IMR-90 (cell line): ENCODE measurements around the gene JAKMIP3. TPM values are rescaled to one million over a fixed set of nuclear protein-coding genes. Genes with fewer than 3 reads are reported as not detected.

ENCODE experiments used
- ATAC-seq: fragments of 200-7000 bp; cut with Tn5 transposase; 2 replicates; pipeline ENCODE4 v1.9.1; 2020; ENCODE audit warnings: low read depth, mild to moderate bottlenecking, moderate library complexity
- BruUV-seq: library from RNA; stranded (reverse); fragments of 400-500 nt; replicated peaks from 2 replicates; lab custom pipeline; 2021; lab: Mats Ljungman, UMichigan
- CTCF ChIA-PET: fragments of 300-600 bp; formaldehyde crosslinking; extraction: SDS; loops from one replicate; lab custom pipeline; 2021; ENCODE audit warnings: antibody characterized with exemption; lab: Yijun Ruan, JAX
- POLR2A ChIA-PET: fragments of 300-600 bp; sonication (Branson Sonifier 250); formaldehyde crosslinking; loops from one replicate; lab custom pipeline; 2022; ENCODE audit warnings: antibody characterized with exemption; ENCODE audit not compliant: unreplicated experiment; lab: Charles Lee
- DNase-seq: peaks from one replicate; pipeline ENCODE4 v3.0.0; 2013
- H2AFZ ChIP-seq: replicated peaks from 2 replicates; pipeline ENCODE3; 2013; ENCODE audit warnings: low read length, mild to moderate bottlenecking; ENCODE audit not compliant: poor library complexity
- H2AK5ac ChIP-seq: 2 replicates; pipeline ENCODE4 v1.6.1; 2013; ENCODE audit warnings: low read depth, low read length, inconsistent platforms
- H2AK9ac ChIP-seq: replicated peaks from 2 replicates; pipeline ENCODE3; 2013; ENCODE audit warnings: mild to moderate bottlenecking, low read depth, low read length, moderate library complexity; ENCODE audit not compliant: poor library complexity
- H2BK120ac ChIP-seq: 2 replicates; pipeline ENCODE4 v1.6.1; 2013; ENCODE audit warnings: low read depth, low read length, inconsistent platforms
- H2BK15ac ChIP-seq: 3 replicates; pipeline ENCODE4 v1.6.1; 2013; ENCODE audit warnings: low read depth, low read length, inconsistent platforms
- H2BK20ac ChIP-seq: 2 replicates; pipeline ENCODE4 v1.6.1; 2013; ENCODE audit warnings: low read depth, mild to moderate bottlenecking, inconsistent platforms, low read length, moderate library complexity
- H2BK5ac ChIP-seq: 2 replicates; pipeline ENCODE4 v1.6.1; 2013; ENCODE audit warnings: mild to moderate bottlenecking, low read depth, low read length, inconsistent platforms; ENCODE audit not compliant: poor library complexity, severe bottlenecking
- H3K14ac ChIP-seq: replicated peaks from 2 replicates; pipeline ENCODE4 v1.6.1; 2013; ENCODE audit warnings: low read depth, low read length, inconsistent platforms
- H3K18ac ChIP-seq: 2 replicates; pipeline ENCODE4 v1.6.1; 2013; ENCODE audit warnings: low read depth, low read length, control low read depth
- H3K23ac ChIP-seq: 2 replicates; pipeline ENCODE4 v1.6.1; 2013; ENCODE audit warnings: low read depth, low read length, inconsistent platforms
- H3K27ac ChIP-seq: 2 replicates; pipeline ENCODE4 v1.5.1; 2013; ENCODE audit warnings: mild to moderate bottlenecking, control low read depth, low read length; ENCODE audit not compliant: insufficient read depth
- H3K27me3 ChIP-seq: 2 replicates; pipeline ENCODE4 v1.6.1; 2013; ENCODE audit warnings: low read length; ENCODE audit not compliant: control insufficient read depth, insufficient read depth
- H3K36me3 ChIP-seq: 2 replicates; pipeline ENCODE4 v1.6.1; 2013; ENCODE audit warnings: low read length, mixed read lengths; ENCODE audit not compliant: control insufficient read depth, insufficient read depth
- H3K4ac ChIP-seq: 2 replicates; pipeline ENCODE4 v1.6.1; 2013; ENCODE audit warnings: low read depth, low read length, inconsistent platforms
- H3K4me1 ChIP-seq: 2 replicates; pipeline ENCODE4 v1.6.1; 2013; ENCODE audit warnings: low read length, mixed read lengths; ENCODE audit not compliant: control insufficient read depth, insufficient read depth
- H3K4me2 ChIP-seq: 2 replicates; pipeline ENCODE4 v1.6.1; 2013; ENCODE audit warnings: low read depth, mild to moderate bottlenecking, control low read depth, low read length, moderate library complexity
- H3K4me3 ChIP-seq: 2 replicates; pipeline ENCODE4 v1.5.1; 2013; ENCODE audit warnings: low read depth, mild to moderate bottlenecking, control low read depth, low read length, moderate library complexity; ENCODE audit not compliant: insufficient read depth
- H3K56ac ChIP-seq: 2 replicates; pipeline ENCODE4 v1.6.1; 2013; ENCODE audit warnings: low read length, inconsistent platforms; ENCODE audit not compliant: insufficient read depth; ENCODE audit errors: extremely low read depth
- H3K79me1 ChIP-seq, 2 experiments: 2 replicates each; pipeline ENCODE4 v1.6.1; 2013; ENCODE audit warnings: low read length in 2 of 2, inconsistent platforms in 1 of 2, low read depth in 1 of 2
- H3K9ac ChIP-seq: 2 replicates; pipeline ENCODE4 v1.6.1; 2013; ENCODE audit warnings: low read depth, low read length, control low read depth
- H3K9me1 ChIP-seq: 2 replicates; pipeline ENCODE4 v1.6.1; 2013; ENCODE audit warnings: low read length, inconsistent platforms; ENCODE audit not compliant: insufficient read depth
- H3K9me3 ChIP-seq: 2 replicates; pipeline ENCODE4 v1.6.1; 2013; ENCODE audit warnings: low read length; ENCODE audit not compliant: control insufficient read depth, insufficient read depth
- H4K20me1 ChIP-seq: 2 replicates; pipeline ENCODE4 v1.6.1; 2013; ENCODE audit warnings: low read length, inconsistent platforms; ENCODE audit not compliant: insufficient read depth
- H4K5ac ChIP-seq: 2 replicates; pipeline ENCODE4 v1.6.1; 2013; ENCODE audit warnings: mild to moderate bottlenecking, low read depth, low read length, control low read depth
- H4K8ac ChIP-seq, 2 experiments: 2 replicates each; pipeline ENCODE4 v1.6.1; 2013; ENCODE audit warnings: low read depth in 2 of 2, low read length in 2 of 2, control low read depth in 1 of 2, inconsistent platforms in 1 of 2
- H4K91ac ChIP-seq: 2 replicates; pipeline ENCODE4 v1.6.1; 2013; ENCODE audit warnings: low read depth, low read length, inconsistent platforms; ENCODE audit not compliant: insufficient read depth
- CEBPB ChIP-seq: IDR thresholded peaks from 2 replicates; pipeline ENCODE4 v1.6.1; 2012; ENCODE audit warnings: low read depth, low read length, improper control_type of control experiment
- ELK1 ChIP-seq: fragments of 150-350 bp; IDR thresholded peaks from 2 replicates; pipeline ENCODE4 v1.6.1; 2016; ENCODE audit warnings: low read depth, mild to moderate bottlenecking, low read length, moderate library complexity, borderline replicate concordance
- MAZ ChIP-seq: IDR thresholded peaks from 2 replicates; pipeline ENCODE4 v1.6.1; 2012; ENCODE audit warnings: low read depth, mild to moderate bottlenecking, low read length, improper control_type of control experiment, moderate library complexity, borderline replicate concordance
- NFE2L2 ChIP-seq: fragments of 150-350 bp; IDR thresholded peaks from 2 replicates; pipeline ENCODE4 v1.6.1; 2016; ENCODE audit warnings: low read depth, mild to moderate bottlenecking, low read length
- RAD21 ChIP-seq: IDR thresholded peaks from 2 replicates; pipeline ENCODE4 v1.6.1; 2012; ENCODE audit warnings: low read length, improper control_type of control experiment
- RFX5 ChIP-seq: IDR thresholded peaks from 2 replicates; pipeline ENCODE4 v1.8.0; 2012; ENCODE audit warnings: low read depth, mild to moderate bottlenecking, low read length, moderate library complexity
- WGBS, 2 experiments: methylation state at CpG; one replicate each; pipeline versions ENCODE4 v1.1.5 to v1.1.7; 2013; ENCODE audit warnings: missing lambda C conversion rate in 2 of 2; ENCODE audit not compliant: insufficient read length in 1 of 2; ENCODE audit errors: extremely low coverage in 2 of 2; 5-methylcytosine and 5-hydroxymethylcytosine counted together
- dilution Hi-C: fragments of 300-500 bp; cut with HindIII; formaldehyde crosslinking; loops from one replicate; pipeline ENCODE4 v1.14.3; 2018; ENCODE audit warnings: low sequenced_read_pairs; ENCODE audit not compliant: unreplicated experiment
- in situ Hi-C: fragments of 300-500 bp; cut with MboI; formaldehyde crosslinking; loops from 3 replicates; pipeline ENCODE4 v1.14.3; 2019; ENCODE audit warnings: low sequenced_read_pairs, inconsistent platforms, mixed read lengths
- intact Hi-C: fragments of 100-400 bp; cut with micrococcal nuclease; formaldehyde crosslinking; loops from 2 replicates; pipeline ENCODE4 v1.10.0; 2022
- polyA plus RNA-seq, 3 experiments: library from polyadenylated mRNA; depleted of rRNA; stranded (reverse); fragments of >200 nt; gene quantifications; 2 replicates each; pipeline ENCODE4 v1.2.3, GENCODE V29; 2012; ENCODE audit warnings: low replicate concordance in 1 of 3
- total RNA-seq: library from RNA; depleted of rRNA; stranded (reverse); fragments of >200 nt; gene quantifications from 2 replicates; pipeline ENCODE4 v1.2.3, GENCODE V29; 2012
- TF ChIP-seq, protein P1 (sequence below): fragments of 150-350 bp; IDR thresholded peaks from 2 replicates; pipeline ENCODE4 v1.6.1; 2017; ENCODE audit warnings: mild to moderate bottlenecking, antibody characterized with exemption, low read length, low read depth

JAKMIP3 gene
- total and polyA plus RNA-seq, 2 of the 4 experiments (the other 2 are of a cell fraction) = under 0.01 to 0.22 TPM

DNA sequence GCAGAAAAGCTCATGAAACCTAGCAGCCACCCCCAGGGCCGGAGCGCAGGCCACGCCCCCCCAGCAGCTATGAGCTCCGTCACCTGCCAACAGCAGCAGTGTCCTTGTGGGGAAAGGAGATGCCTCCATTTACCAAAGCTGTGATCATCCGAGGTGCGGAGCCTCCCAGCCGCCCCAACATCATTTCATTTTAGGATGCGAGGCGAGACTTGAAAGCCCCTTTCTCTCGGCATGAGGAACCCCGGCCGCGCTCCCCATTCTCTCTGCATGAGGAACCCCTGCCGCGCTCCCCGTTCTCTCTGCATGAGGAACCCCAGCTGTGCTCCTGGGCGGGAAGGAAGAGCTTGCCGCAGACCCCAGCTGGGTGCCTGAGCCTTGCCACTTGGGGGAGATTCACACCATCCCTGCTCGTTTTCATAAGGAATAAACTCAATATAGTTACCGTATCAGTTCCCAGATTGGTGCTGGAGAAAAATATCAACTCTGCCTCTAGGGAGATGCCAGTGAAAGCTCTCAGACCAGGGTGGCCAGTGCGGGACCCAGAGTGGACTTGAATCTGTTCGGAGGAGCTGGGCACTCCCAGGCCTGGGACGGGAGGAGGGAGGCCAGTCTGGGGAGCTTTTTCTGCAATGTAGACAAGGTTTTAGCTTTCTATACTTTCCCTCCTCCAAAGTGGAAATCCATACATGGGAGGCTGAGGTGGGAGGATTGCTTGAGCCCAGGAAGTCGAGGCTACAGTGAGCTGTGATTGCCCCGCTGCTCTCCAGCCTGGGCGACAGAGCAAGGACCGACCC lies 35.0 kb downstream of the JAKMIP3 start:
- DNase-seq (no peak), ATAC-seq (no peak)
- Histone ChIP-seq H3K18ac (no peak overlapping the region), H3K4me1 (no peaks in the 10 kb centered on the region), H2BK120ac (no peak overlapping the region), H2BK20ac (no peak overlapping the region), H2AK5ac (no peak overlapping the region), H3K79me1 (no peaks in the 10 kb centered on the region), H3K9me3 (0 out of 2 replicates have a peak, but pooled peaks cover 2% of the 10 kb centered on the region), H3K4ac (no peak overlapping the region), H4K5ac (no peak overlapping the region), H3K14ac (no peak overlapping the region), H2BK15ac (no peak overlapping the region), H4K91ac (no peak overlapping the region), H3K9me1 (no peaks in the 10 kb centered on the region), H3K9ac (no peak overlapping the region), H3K36me3 (no peaks in the 10 kb centered on the region), H3K56ac (no peak overlapping the region), H3K27me3 (peaks cover 4% of the 10 kb centered on the region), H3K4me2 (no peak overlapping the region), H4K20me1 (no peaks in the 10 kb centered on the region), H3K4me3 (no peak overlapping the region), H2AK9ac (no peak overlapping the region), H3K27ac (no peak overlapping the region), H2AFZ (no peak overlapping the region), H4K8ac (no peak overlapping the region), H3K23ac (no peak overlapping the region), H2BK5ac (no peak overlapping the region)
- CTCF ChIA-PET = no interaction called here
- POLR2A ChIA-PET = no interaction called here
- 73% methylated on average over 5 of the region's 27 CpGs; no CpG with 5 or more reads in 1 of the 2 experiments for WGBS, 2 experiments
- intact Hi-C loops = no loop called here
- in situ Hi-C loops = no loop called here
- no TSS peak for BruUV-seq
- dilution Hi-C loops = no loop called here
- TF ChIP-seq NFE2L2 (no peak), RAD21 (no peak), CEBPB (no peak), RFX5 (no peak), MAZ (no peak), ELK1 (no peak)
- TF ChIP-seq, protein P1, sequence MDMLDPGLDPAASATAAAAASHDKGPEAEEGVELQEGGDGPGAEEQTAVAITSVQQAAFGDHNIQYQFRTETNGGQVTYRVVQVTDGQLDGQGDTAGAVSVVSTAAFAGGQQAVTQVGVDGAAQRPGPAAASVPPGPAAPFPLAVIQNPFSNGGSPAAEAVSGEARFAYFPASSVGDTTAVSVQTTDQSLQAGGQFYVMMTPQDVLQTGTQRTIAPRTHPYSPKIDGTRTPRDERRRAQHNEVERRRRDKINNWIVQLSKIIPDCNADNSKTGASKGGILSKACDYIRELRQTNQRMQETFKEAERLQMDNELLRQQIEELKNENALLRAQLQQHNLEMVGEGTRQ = no peak
